Measurements from ENCODE around the gene PCDHA1.

PCDHA1 gene

GRCh38 chr5:140992828-140993227 is 206.9 kb downstream of the PCDHA1 start:
- DNase-seq: no peak

GRCh38 chr5:140996060-140996459 is 210.1 kb downstream of the PCDHA1 start:
- DNase-seq: peak in 1 of 2 experiments; percentile 40

- no peak for DNase-seq
These were observed 213.0 kb downstream of the PCDHA1 start for GRCh38 chr5:140998921-140999410.

GRCh38 chr5:141001446-141001843 is 215.5 kb downstream of the PCDHA1 start:
- peak in 1 of 2 experiments; percentile 45 for DNase-seq

GRCh38 chr5:141001844-141002604 is 216.1 kb downstream of the PCDHA1 start:
- DNase-seq: peak in 1 of 2 experiments; percentile 50

GRCh38 chr5:141002605-141002965 is 216.6 kb downstream of the PCDHA1 start:
- DNase-seq: no peak

GRCh38 chr5:141003031-141003430 is 217.1 kb downstream of the PCDHA1 start:
- DNase-seq: peak; percentile 30 to 52

- DNase-seq: peak in 1 of 2 experiments; percentile 52
These were observed 218.1 kb downstream of the PCDHA1 start for GRCh38 chr5:141003791-141004611.

GRCh38 chr5:141007791-141008190 is 221.9 kb downstream of the PCDHA1 start:
- DNase-seq: no peak

GRCh38 chr5:141010047-141010793 is 224.3 kb downstream of the PCDHA1 start:
- DNase-seq: no peak

GRCh38 chr5:141017943-141018342 is 232.0 kb downstream of the PCDHA1 start:
- DNase-seq: no peak

- DNase-seq: no peak
These were observed 236.4 kb downstream of the PCDHA1 start for GRCh38 chr5:141022384-141022783.

- no peak for DNase-seq
These were observed 245.1 kb downstream of the PCDHA1 start for GRCh38 chr5:141031006-141031405.

- no peak for DNase-seq
These were observed 246.7 kb downstream of the PCDHA1 start for GRCh38 chr5:141032626-141033025.

- no peak for DNase-seq
These were observed 253.1 kb downstream of the PCDHA1 start for GRCh38 chr5:141039061-141039460.

GRCh38 chr5:141039517-141039916 is 253.6 kb downstream of the PCDHA1 start:
- DNase-seq: peak; percentile 30 to 68

- DNase-seq: peak; percentile 88 to 94
These were observed 254.3 kb downstream of the PCDHA1 start for GRCh38 chr5:141040093-141040770.

GRCh38 chr5:141040771-141041426 is 255.0 kb downstream of the PCDHA1 start:
- DNase-seq: peak; percentile 97 to 98

- no peak for DNase-seq
These were observed 255.5 kb downstream of the PCDHA1 start for GRCh38 chr5:141041427-141041785.

- peak; percentile 84 to 91 for DNase-seq
These were observed 256.6 kb downstream of the PCDHA1 start for GRCh38 chr5:141042555-141042954.

GRCh38 chr5:141050622-141051520 is 264.9 kb downstream of the PCDHA1 start, which contains the start of gene PCDHB1:
TSS of gene PCDHB1 (plus strand) at chr5:141051374. CDS start at chr5:141051471, 97 bp downstream.
- peak; percentile 18 to 79 for DNase-seq

Measured in NCI-H524 (cell line).